Spinal cord (tissue), 10 donors: Measurements from ENCODE around the gene CAMK1D. TPM values are rescaled to one million over a fixed set of nuclear protein-coding genes. Genes with fewer than 3 reads are reported as not detected.

Experiments
- DNase-seq, 6 donors: peaks; one replicate each; pipeline versions ENCODE4 v3.0.0 to v3.0.0-alpha.2; 2013 to 2015; ENCODE audit warnings: low spot score in 6 of 6, low read depth in 4 of 6
- H3K27ac ChIP-seq: one replicate; pipeline ENCODE4 v1.5.1; 2013; ENCODE audit warnings: low read depth, low read length, control low read depth
- H3K27me3 ChIP-seq: one replicate; pipeline ENCODE4 v1.6.1; 2013; ENCODE audit warnings: low read length; ENCODE audit not compliant: control insufficient read depth, insufficient read depth
- H3K36me3 ChIP-seq: one replicate; pipeline ENCODE4 v1.6.1; 2013; ENCODE audit warnings: low read length; ENCODE audit not compliant: control insufficient read depth, insufficient read depth
- H3K4me1 ChIP-seq: one replicate; pipeline ENCODE4 v1.6.1; 2013; ENCODE audit warnings: low read length; ENCODE audit not compliant: control insufficient read depth, insufficient read depth
- H3K4me3 ChIP-seq: one replicate; pipeline ENCODE4 v1.5.1; 2013; ENCODE audit warnings: low read depth, low read length, control low read depth
- H3K9me3 ChIP-seq: one replicate; pipeline ENCODE4 v1.6.1; 2013; ENCODE audit warnings: low read length; ENCODE audit not compliant: control insufficient read depth, insufficient read depth
- WGBS: methylation state at CpG from one replicate; pipeline ENCODE4 v1.1.5; 2013; ENCODE audit warnings: missing lambda C conversion rate; ENCODE audit not compliant: insufficient coverage; 5-methylcytosine and 5-hydroxymethylcytosine counted together
- polyA plus RNA-seq, 2 donors: library from polyadenylated mRNA; unstranded; fragments of 120-200 nt; gene quantifications; one replicate each; pipeline ENCODE4 v1.2.1, GENCODE V29; 2013; ENCODE audit not compliant: insufficient read length in 2 of 2
- total RNA-seq, 2 donors: library from RNA; depleted of rRNA in 1 of 2; stranded (reverse); fragments of 120-200 nt in 1 of 2; fragments of >200 nt in 1 of 2; gene quantifications; one replicate each; pipeline versions ENCODE4 v1.2.3 to v1.2.4, GENCODE V29; 2013 to 2014
- donor health status: healthy.

The CAMK1D gene
- total and polyA plus RNA-seq, 4 donors: 25.2 to 39.0 (median 33.9) TPM

DNA sequence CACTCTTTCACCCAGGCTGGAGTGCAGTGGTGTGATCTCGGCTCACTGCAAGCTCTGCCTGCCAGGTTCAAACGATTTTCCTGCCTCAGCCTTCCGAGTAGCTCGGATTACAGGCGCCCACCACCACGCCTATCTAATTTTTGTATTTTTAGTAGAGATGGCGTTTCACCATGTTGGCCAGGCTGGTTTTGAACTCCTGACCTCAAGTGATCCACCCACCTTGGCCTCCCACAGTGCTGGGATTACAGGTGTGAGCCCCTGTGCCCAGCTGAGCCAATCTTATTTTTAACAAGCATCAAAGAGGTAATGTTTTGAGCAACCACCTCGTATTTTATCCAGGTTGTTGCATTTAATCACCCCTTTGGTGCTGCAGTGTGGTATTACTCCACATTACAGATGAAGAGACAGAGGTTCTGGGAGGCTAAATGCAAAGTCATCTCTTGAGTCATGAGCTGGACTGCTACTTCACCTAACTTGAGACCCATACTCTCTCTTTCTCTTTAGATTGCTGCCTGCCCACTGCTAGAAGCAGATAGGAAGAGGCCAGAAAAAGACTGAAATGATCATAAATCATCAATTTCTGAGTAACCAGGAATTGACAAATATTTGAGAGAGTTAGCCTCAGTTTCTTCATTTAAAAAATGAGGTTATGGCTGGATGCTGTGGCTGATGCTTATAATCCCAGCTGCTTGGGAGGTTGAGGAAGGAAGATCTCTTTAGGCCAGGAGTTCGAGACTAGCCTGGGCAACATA lies 116.2 kb downstream of the CAMK1D start:
- WGBS: 90% methylated on average over 2 of the region's 9 CpGs
- DNase-seq: no peak
- Histone ChIP-seq H3K27me3 (no peaks in the 10 kb centered on the region), H3K9me3 (no peaks in the 10 kb centered on the region), H3K4me3 (no peak overlapping the region), H3K36me3 (no peaks in the 10 kb centered on the region), H3K4me1 (peaks cover 3% of the 10 kb centered on the region), H3K27ac (no peak overlapping the region)

- Histone ChIP-seq H3K9me3 (no peaks in the 10 kb centered on the region), H3K36me3 (no peaks in the 10 kb centered on the region), H3K27me3 (no peaks in the 10 kb centered on the region), H3K27ac (no peak overlapping the region), H3K4me1 (peaks cover 3% of the 10 kb centered on the region), H3K4me3 (no peak overlapping the region)
- DNase-seq: peak in 1 of 6 donors; percentile 49
- 70% methylated on average over 17 of the region's 17 CpGs for WGBS
Measured at GRCh38 chr10:12466704-12467305, 117.5 kb downstream of the CAMK1D start.

- Histone ChIP-seq H3K27me3 (no peaks in the 10 kb centered on the region), H3K36me3 (no peaks in the 10 kb centered on the region), H3K27ac (no peak overlapping the region), H3K4me3 (no peak overlapping the region), H3K4me1 (peaks cover 3% of the 10 kb centered on the region), H3K9me3 (no peaks in the 10 kb centered on the region)
- no peak for DNase-seq
- 95% methylated on average over 3 of the region's 5 CpGs for WGBS
Measured at GRCh38 chr10:12469345-12469744, 120.0 kb downstream of the CAMK1D start.

DNA sequence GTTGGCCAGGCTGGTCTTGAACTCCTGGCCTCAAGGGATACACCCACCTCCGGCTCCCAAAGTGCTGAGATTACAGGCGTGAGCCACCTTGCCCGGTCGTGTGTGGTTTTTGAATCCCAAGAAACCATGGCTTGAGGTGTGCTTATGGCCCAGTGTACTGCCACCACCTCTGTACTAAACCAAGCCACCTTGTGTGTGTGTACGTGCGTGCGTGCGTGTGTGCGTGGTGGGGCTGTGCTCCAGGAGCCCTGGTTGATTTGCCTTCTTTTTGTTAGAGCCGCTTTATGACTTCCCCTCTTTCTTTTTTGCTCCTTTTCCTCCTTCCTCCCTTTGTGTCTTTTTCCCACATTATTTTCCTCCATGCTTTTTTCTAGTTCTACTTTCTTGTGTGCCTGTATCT lies 121.4 kb downstream of the CAMK1D start:
- WGBS: 91% methylated on average over 7 of the region's 10 CpGs
- H3K36me3 ChIP-seq: no peaks in the 10 kb centered on the region
- H3K27ac ChIP-seq: no peak overlapping the region
- no peaks in the 10 kb centered on the region for H3K27me3 ChIP-seq
- DNase-seq: no peak
- no peak overlapping the region for H3K4me3 ChIP-seq
- no peaks in the 10 kb centered on the region for H3K9me3 ChIP-seq
- H3K4me1 ChIP-seq: peaks cover 3% of the 10 kb centered on the region

DNA sequence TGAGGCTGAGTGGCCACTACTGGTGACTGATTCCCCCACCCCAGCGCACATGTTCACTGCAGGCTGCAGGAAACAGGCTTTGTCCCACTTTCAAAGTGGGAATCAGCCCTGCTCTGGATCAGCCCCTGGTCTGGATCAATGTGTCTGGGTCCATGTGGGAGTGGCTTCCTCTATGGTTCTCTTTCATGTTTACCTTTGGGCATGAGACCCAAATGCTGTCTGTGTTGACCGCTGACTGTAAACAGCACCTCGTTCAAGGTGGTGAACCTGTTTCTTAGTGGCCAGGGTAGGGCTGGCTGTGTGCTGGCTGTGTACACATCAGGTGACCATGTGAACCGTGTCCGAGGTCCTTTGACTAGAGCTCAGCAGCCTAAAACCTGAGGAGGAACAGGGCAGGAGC lies 121.8 kb downstream of the CAMK1D start:
- Histone ChIP-seq H3K4me3 (no peak overlapping the region), H3K4me1 (peaks cover 3% of the 10 kb centered on the region), H3K9me3 (no peaks in the 10 kb centered on the region), H3K36me3 (no peaks in the 10 kb centered on the region), H3K27ac (no peak overlapping the region), H3K27me3 (no peaks in the 10 kb centered on the region)
- DNase-seq: no peak
- 78% methylated on average over 5 of the region's 5 CpGs for WGBS

- Histone ChIP-seq H3K9me3 (no peaks in the 10 kb centered on the region), H3K4me3 (no peak overlapping the region), H3K27me3 (no peaks in the 10 kb centered on the region), H3K36me3 (no peaks in the 10 kb centered on the region), H3K4me1 (peaks cover 3% of the 10 kb centered on the region), H3K27ac (no peak overlapping the region)
- WGBS: 94% methylated on average over 3 of the region's 6 CpGs
- DNase-seq: no peak
Measured at GRCh38 chr10:12473491-12473890, 124.1 kb downstream of the CAMK1D start.

DNA sequence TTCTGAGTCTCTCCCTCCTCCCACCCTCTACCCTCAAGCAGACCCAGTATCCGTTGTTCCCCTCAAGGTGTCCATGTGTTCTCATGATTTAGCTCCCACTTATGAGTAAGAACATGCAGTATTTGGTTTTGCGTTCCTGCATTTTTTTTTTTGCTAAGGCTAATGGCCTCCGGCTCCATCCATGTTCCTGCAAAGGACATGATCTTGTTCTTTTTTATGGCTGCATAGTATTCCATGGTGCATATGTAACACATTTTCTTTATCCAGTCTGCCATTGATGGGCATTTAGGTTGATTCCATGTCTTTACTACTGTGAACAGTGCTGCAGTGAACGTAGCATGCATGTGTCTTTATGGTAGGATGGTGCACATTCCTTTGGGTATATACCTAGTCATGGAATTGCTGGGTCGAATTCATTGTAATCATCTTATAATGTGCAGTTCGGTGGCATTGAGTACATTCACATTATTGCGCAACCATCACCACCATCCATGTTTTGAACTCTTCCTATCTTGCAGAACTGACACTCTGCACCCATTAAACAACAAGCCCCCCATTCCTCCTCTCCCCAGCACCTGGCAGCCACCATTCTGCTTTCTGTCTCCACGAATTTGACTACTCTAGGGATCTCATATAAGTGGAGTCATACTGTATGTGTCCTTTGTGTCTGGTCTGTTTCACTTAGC lies 125.5 kb downstream of the CAMK1D start:
- 100% methylated on average over 2 of the region's 8 CpGs for WGBS
- Histone ChIP-seq H3K27ac (no peak overlapping the region), H3K27me3 (no peaks in the 10 kb centered on the region), H3K4me1 (no peaks in the 10 kb centered on the region), H3K4me3 (no peak overlapping the region), H3K36me3 (no peaks in the 10 kb centered on the region), H3K9me3 (no peaks in the 10 kb centered on the region)
- no peak for DNase-seq

DNA sequence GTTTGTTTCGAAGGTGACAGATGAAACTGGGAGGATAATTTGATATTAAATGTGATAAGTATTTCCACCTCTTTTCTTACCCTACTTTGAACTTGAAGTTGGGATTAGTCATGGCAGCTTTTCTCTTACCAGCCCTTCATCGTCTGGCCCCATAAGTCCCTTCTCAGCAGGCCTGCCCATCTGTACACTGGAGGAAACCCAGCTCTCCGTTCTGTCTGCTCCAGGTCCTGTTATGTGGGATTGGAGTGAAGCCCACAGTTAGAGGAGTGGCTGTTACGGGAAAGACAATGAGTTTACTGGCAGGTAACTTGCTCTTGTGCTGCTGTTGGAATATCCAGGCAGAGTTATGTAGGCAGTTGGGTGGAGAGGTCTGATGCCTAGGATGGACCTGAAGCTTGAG lies 127.3 kb downstream of the CAMK1D start:
- DNase-seq: no peak
- Histone ChIP-seq H3K9me3 (no peaks in the 10 kb centered on the region), H3K27ac (no peak overlapping the region), H3K27me3 (no peaks in the 10 kb centered on the region), H3K4me3 (no peak overlapping the region), H3K36me3 (no peaks in the 10 kb centered on the region), H3K4me1 (no peaks in the 10 kb centered on the region)
- WGBS: 74% methylated on average over 2 of the region's 4 CpGs

DNA sequence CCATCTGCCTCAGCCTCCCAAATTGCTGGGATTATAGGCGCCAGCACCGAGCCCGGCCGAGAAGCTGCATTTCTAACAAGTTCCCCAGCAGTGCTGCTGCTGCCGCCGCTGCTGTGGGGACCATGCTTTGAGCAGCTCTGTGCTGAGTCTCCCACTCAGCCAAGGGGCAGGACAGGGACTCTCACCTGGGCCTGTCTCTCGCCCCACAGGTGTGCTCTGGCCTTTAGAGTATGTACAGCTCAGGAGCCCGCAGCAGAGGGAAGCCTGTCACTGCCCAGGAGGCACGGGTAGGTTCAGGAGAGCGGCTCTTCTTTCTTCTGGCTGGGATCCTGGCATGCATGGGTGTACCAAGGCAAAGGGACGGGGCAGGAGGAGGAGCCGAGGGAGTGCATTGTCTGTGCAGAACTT lies 130.1 kb downstream of the CAMK1D start:
- no peak overlapping the region for H3K27ac ChIP-seq
- H3K9me3 ChIP-seq: no peaks in the 10 kb centered on the region
- peaks cover 12% of the 10 kb centered on the region for H3K4me1 ChIP-seq
- H3K36me3 ChIP-seq: no peaks in the 10 kb centered on the region
- H3K4me3 ChIP-seq: no peak overlapping the region
- 88% methylated on average over 9 of the region's 12 CpGs for WGBS
- H3K27me3 ChIP-seq: no peaks in the 10 kb centered on the region
- DNase-seq: no peak
